ENCODE data around the gene GRK5. TPM values are rescaled to one million over a fixed set of nuclear protein-coding genes. Genes with fewer than 3 reads are reported as not detected.

Gene GRK5
- total RNA-seq, 1 experiment from 2014 or later, result 1.2 TPM

DNA sequence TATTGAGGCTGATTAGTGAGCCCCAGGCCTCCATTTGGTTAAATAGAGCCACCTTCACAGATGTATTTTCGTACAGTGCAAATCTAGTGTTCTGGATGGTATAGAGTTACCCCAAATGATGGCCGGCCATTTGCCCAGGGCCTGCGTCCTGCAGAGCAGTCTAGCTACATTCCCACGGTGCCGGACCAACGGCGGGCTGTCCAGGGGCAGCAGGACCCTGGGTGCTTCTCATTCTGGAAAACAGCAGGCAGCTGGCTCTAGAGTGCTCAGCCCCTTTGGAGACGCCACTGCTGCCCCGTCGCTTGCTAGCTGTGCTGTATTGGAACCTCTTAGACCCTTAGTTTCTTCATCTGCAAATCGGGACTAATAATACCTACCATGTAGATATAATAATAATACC is 186.1 kb downstream of the GRK5 start:
- no CpG with 5 or more reads among the region's 11 CpGs for WGBS (ENCODE audit: extremely low coverage, insufficient read length, low lambda C conversion rate)

More for the DNA sequence above, 186.1 kb downstream of the GRK5 start:
- no peak overlapping the region for H2BK20ac ChIP-seq (ENCODE audit: low read depth, low read length, poor library complexity, severe bottlenecking)
- H4K5ac ChIP-seq (ENCODE audit: insufficient read length, low read depth, low read length), result no peak overlapping the region
- no peak for DNase-seq
- H4K20me1 ChIP-seq (ENCODE audit: control insufficient read depth, insufficient read depth, insufficient read length), result peaks cover 2% of the 10 kb centered on the region
- H3K9ac ChIP-seq (ENCODE audit: extremely low read depth, insufficient read length, low read length), result no peak overlapping the region
- no peaks in the 10 kb centered on the region for H3K36me3 Mint-ChIP-seq (ENCODE audit: insufficient read depth in 1 of 3, low read depth in 3 of 3)
- no peak overlapping the region for H3K18ac ChIP-seq (ENCODE audit: insufficient read length, low read depth, low read length)
- no peaks in the 10 kb centered on the region for H3K9me3 ChIP-seq (ENCODE audit: control insufficient read depth, low read depth, low read length)
- H4K91ac ChIP-seq (ENCODE audit: insufficient read length, low read depth, low read length), result no peak overlapping the region
- TF ChIP-seq, protein P1, sequence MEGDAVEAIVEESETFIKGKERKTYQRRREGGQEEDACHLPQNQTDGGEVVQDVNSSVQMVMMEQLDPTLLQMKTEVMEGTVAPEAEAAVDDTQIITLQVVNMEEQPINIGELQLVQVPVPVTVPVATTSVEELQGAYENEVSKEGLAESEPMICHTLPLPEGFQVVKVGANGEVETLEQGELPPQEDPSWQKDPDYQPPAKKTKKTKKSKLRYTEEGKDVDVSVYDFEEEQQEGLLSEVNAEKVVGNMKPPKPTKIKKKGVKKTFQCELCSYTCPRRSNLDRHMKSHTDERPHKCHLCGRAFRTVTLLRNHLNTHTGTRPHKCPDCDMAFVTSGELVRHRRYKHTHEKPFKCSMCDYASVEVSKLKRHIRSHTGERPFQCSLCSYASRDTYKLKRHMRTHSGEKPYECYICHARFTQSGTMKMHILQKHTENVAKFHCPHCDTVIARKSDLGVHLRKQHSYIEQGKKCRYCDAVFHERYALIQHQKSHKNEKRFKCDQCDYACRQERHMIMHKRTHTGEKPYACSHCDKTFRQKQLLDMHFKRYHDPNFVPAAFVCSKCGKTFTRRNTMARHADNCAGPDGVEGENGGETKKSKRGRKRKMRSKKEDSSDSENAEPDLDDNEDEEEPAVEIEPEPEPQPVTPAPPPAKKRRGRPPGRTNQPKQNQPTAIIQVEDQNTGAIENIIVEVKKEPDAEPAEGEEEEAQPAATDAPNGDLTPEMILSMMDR (conservative IDR thresholded peaks at IDR 0.05), result no peak
- no peak overlapping the region for H3K27ac ChIP-seq (ENCODE audit: insufficient read length, low read depth, low read length)
- no peaks in the 10 kb centered on the region for H3K4me1 ChIP-seq (ENCODE audit: insufficient read depth, low read length)
- 0 out of 4 replicates have a peak, but pooled peaks cover 0 to 3% of the 10 kb centered on the region in 2 experiments for H3K4me1 Mint-ChIP-seq
- peaks cover 0 to 2% of the 10 kb centered on the region in 2 experiments; a peak in 2 of 5 replicates for H3K9me3 Mint-ChIP-seq
- no peak overlapping the region for H3K4ac ChIP-seq (ENCODE audit: low read depth, low read length)
- H3K27ac Mint-ChIP-seq, result no peak overlapping the region
- peaks cover 2% of the 10 kb centered on the region for H3K27me3 Mint-ChIP-seq (ENCODE audit: low read depth)
- no peak overlapping the region for H2BK15ac ChIP-seq (ENCODE audit: low read depth, low read length)
- H4K8ac ChIP-seq (replicated peaks; ENCODE audit: insufficient read length, low read depth, low read length), result no peak overlapping the region
- no peak overlapping the region for H2AK5ac ChIP-seq (ENCODE audit: insufficient read length, low read length)
- H3K79me2 ChIP-seq (ENCODE audit: insufficient read depth, low read length), result no peaks in the 10 kb centered on the region
- H3K14ac ChIP-seq (ENCODE audit: insufficient read depth, low read length), result no peak overlapping the region
- no peak overlapping the region for H3K4me3 Mint-ChIP-seq
- no peak overlapping the region for H3K23ac ChIP-seq (ENCODE audit: insufficient read length, low read depth, low read length)
- H2BK120ac ChIP-seq (ENCODE audit: low read depth, low read length, poor library complexity, severe bottlenecking), result no peak overlapping the region
- no peaks in the 10 kb centered on the region for H3K79me1 ChIP-seq (ENCODE audit: insufficient read depth, low read depth, low read length, poor library complexity, severe bottlenecking)
- H3T11ph ChIP-seq (ENCODE audit: low read length), result no peak overlapping the region
- no peak overlapping the region for H2BK5ac ChIP-seq (ENCODE audit: insufficient read length, low read length)
- H3K56ac ChIP-seq (ENCODE audit: insufficient read length, low read depth, low read length), result no peak overlapping the region
- no peak overlapping the region for H3K4me2 ChIP-seq (ENCODE audit: insufficient read depth, insufficient read length, low read length)
- no peaks in the 10 kb centered on the region for H3K23me2 ChIP-seq (ENCODE audit: insufficient read length, low read depth, low read length, poor library complexity, severe bottlenecking)
- H2AFZ ChIP-seq (ENCODE audit: low read length), result no peak overlapping the region
- H2BK12ac ChIP-seq (ENCODE audit: insufficient read length, low read depth, low read length), result no peak overlapping the region
- no peaks in the 10 kb centered on the region for H3K27me3 ChIP-seq (ENCODE audit: insufficient read depth, low read length)

All from H9 (cell line).